HG03139 (cell line): ENCODE data around the gene TMEM63C.

Experiments used
- ATAC-seq: cut with Tn5 transposase; IDR thresholded peaks from one replicate; pipeline ENCODE4 v1.9.1; 2021; ENCODE audit not compliant: unreplicated experiment

TMEM63C gene

DNA sequence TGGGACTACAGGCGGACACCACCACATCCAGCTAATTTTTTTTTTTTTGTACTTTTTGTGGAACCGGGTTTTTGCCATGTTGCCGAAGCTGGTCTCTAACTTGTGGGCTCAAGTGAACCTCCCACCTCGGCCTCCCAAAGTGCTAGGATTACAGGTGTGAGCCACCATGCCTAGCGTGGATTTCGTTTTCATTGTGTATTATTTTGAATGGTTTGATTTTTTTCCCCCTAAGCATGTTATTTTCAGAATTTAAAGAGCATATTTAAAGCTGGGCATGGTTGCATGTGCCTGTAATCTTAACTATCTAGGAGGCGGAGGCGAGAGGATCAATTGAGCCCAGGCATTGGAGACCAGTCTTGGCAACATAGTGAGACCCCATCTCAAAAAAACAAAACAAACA, 13.1 kb downstream of the TMEM63C start:
- ATAC-seq: no peak

DNA sequence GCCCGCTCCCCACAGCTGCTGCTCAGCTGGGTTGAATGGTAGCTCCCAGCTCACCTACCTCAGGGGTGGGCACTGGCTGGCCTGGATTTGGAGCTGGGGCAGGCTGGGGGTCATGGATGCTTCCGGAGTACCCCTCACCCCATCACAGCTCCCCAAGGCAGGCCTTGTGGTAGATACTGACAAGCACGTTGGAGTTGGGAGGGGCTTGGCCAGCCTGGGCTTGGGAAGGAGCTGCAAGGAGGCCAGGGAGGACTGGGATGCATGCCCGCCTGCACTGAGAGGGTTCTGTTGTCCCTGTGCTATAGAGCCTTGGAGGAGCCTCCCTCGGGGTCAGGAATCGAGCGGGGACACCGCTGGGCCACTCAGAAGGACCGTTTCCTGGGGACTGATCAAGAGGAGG, 14.2 kb downstream of the TMEM63C start:
- no peak for ATAC-seq

DNA sequence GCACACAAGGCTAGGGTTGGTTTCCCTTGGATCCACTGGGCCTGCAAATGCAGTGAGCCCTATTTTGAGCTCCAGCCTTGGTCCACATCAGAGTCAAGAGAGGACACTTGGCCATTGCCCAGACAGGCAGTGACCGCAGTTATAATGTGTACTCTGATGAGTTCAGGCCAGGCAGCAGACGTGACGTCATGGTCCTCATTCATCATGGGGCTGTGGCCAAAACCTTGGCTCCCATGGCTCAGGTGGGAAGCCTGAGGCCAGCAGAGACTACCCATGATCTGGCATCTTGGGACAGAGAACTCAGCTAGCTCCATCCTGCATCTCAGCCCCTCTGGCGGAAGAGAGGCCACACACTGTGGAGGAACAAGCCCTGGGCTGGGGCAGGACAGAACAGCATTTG, 16.4 kb downstream of the TMEM63C start:
- no peak for ATAC-seq

DNA sequence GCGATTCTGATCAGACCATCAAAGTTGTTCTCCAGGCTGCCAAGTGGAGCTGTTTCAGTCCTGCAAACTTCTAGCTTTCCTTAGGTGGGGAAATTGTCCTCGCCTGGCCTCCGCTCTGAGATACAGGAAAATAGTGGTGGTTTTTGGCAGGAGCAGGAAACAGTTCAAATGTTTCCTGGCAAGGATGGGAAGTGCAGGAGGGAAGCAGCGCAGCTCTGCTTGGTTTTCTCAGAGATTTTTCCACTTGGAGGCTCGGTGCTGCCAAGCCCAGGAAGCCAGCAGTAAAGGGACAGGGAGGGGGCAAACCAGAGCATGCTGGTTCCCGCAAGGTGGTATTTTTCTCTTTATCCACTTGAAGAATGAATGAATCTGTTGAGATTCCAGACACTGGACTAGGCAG, 17.0 kb downstream of the TMEM63C start:
- ATAC-seq: no peak

DNA sequence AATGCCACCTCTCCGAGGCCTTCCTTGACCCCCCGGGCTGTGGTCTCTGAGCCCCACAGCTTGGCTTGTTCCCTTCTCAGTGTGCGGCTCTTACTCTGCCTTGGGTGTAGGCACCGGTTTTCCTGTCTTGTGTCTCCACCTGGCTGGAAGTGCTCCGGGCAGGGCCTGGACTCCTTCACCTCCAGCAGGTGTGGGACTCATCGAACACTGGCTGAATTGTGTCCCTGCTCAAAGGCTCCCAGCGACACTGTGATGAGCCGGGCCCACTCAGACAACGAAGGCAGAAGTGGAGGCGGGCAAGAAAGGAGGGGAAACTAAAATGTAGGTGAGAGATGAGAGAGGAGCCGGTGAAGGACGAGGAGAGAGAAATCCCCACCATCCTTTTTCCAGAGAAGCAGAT, 18.0 kb downstream of the TMEM63C start:
- no peak for ATAC-seq

DNA sequence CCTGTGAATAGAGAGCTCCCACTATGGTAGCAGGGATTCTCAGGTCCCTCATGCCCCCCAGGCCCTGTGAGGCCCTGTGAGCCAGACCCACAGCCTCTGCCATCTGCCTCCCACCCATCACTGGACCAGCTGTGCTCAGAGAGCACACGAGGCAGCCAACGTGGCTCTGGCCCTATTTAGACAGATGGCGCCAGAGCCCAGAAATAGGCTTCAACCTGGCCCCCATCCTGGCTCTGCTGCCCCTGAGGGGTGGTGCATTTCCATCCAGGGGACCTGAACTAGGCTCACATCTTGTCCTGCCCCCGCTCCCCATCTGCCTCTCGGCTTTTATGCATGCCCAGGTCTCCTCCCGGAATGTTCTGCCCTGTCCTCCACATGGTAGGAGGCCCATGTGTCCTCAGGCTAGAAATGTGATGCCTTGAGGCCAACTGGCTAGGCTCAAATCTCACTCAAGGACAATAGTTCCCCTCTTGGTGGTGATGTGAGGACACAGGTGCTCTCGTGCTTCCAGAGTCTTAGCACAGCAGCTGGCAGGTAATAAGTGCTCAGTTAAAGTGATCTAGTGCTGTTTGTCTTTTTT, 18.9 kb downstream of the TMEM63C start:
- no peak for ATAC-seq

DNA sequence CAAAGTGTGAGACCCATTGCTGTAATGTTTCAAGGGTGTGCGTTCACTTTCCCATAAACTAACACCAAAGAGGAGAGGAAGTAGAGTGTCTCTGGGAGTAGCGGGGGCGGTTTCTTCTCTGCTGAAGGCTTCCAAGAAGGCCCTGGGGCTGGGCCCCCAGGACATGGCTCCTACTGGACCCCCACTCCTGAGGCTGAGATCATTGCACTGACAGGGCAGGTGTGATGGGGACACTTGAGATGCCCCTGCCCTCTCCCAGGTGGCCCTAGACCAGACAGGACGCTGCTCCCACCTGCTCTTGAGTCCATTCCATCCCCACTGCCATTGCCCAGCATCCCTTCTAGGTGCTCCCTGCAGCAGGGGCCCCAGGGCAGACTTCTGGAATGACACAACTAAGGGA, 20.1 kb downstream of the TMEM63C start:
- ATAC-seq: no peak

DNA sequence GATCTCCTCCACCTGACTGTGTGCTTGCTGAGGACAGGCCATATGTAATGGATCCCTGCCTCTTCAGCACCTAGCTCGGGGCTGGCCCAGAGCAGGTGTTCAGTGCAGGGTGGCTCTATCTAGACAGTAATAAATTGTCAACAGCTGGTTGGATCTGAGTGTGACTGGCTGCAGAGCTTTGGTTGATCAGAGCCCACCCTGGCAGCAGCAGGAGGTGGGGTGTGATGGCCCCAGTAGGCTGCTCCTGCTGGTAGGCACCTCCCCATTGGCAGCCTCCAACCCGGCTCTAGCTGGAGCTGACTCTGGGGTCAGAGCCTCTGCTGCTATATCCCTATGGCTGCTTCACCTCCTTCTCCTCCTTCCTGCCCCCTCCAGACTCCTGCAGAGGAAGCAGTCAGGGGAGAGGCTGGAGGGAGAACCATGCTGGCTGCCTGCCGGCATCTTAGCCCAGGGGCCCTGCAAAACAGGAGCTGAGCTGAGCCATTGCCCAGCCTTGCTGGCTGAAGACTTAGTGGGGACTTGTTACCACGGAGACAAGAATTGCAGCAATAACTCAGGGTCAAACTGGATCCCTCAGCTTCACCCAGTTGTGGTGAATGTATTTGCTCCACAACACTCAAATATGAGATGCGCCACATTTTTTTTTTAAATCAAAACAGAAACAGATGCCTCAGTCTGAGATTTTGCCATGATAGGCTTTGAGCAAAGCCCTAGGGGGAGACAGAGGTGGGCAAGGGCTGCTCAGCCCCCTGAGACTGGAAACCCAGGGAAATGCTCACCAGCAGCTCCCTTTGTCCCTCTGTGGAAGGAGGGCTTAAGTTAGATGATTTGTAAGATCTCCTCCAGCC, 22.2 kb downstream of the TMEM63C start:
- no peak for ATAC-seq

DNA sequence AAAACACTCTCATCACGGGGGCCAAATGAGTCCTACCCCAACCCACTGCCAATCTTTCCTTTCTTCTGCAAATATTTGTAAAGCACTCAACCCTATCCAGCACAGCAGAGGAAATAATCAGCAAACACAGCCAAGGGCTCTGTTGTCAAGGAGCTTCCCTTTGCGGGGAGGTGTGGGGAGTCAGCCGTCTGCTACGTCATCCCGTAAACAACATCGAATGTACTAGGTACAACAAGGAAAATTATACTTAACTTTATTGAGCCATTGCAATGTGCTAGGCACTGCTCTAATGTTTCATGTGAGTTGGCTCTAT, 22.8 kb downstream of the TMEM63C start:
- ATAC-seq: no peak

DNA sequence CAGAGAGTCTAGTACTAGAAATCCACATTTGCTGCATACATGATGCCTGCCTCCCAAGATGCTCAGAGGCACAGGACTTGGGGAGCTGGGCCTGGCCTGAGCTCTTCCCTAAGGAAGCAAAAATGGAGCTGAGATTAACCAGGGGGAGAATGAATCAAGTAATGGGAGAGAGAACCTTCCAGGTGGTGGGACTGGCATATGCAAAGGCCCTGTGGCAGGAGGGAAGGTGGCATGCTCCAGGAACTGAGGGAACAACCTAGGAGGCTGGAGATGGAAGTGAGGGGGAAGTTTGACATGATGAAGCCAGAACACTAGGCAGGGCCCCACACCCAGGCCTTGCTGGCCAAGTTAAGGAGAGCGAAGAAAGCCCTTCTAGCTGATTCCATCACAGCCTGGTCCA, 23.3 kb downstream of the TMEM63C start:
- no peak for ATAC-seq

DNA sequence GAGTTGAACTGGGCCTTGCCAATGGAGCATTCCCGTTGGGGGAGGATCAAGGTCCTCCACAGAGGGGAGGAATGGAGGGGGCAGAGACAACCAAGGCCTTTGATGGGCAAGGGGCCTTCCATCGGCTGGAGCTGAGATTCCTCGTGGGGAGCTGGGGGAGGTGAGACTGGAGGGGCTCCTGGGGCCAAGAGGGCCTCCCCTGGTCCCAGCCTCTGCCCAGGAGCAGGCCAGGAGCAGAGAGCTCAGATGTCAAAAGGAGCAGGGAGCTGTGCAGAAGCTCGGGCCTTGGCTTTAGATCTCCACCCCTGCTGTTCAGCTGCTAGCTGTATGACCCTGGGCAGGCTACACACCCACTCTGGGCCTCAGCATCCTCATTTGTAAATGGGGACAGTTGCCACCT, 24.0 kb downstream of the TMEM63C start:
- ATAC-seq: no peak

DNA sequence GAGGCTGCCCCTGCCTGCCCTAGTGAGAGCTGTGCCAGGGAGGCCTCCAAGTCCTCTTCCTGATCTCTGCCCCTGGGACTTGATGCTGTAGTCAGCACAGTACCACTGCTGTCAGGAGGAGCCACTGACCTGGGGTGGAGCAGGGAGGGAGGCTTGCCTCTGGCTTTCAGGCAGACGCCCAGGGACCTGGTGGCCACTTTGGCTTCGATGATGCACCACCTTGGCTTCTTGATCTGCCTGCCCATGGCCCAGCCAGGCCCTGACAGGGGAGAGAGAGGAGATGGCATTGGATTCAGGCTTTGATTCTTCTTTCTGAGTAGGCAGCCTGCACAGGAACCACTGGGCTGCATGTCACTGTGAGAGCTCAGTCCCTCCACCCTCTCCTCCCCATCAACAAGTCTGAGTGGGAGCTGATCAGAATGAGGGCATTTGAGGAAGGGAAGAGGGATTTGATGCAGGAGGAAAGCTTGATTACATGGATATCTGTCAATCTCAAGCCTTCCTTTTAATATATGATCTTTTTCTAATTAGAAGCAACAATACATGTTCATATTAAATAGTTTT, 24.7 kb downstream of the TMEM63C start:
- no peak for ATAC-seq

DNA sequence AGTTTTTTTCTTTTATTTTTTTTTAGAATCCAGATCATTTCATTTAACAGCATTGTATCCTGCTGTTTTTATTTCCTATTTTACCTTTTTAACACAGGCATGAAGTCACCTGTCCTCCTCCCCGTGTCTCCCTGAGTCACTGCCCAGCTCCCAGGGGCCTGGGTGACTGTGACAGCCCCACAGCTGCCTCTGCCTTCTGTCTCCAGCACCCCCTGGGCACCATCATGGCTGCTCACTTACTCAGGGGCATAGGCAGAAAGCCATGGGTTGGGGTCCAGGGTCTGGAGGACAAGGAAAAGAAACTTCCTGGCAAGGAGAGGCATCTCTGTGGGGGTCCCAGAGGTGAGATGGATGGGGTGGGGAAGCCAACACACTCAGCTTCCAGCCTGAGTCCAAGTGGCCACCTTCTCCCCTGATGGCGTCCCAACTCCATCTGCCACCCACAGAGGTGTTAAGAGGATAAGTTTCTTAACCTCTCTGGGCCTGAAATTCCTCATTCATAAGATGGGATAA, 25.3 kb downstream of the TMEM63C start:
- no peak for ATAC-seq

DNA sequence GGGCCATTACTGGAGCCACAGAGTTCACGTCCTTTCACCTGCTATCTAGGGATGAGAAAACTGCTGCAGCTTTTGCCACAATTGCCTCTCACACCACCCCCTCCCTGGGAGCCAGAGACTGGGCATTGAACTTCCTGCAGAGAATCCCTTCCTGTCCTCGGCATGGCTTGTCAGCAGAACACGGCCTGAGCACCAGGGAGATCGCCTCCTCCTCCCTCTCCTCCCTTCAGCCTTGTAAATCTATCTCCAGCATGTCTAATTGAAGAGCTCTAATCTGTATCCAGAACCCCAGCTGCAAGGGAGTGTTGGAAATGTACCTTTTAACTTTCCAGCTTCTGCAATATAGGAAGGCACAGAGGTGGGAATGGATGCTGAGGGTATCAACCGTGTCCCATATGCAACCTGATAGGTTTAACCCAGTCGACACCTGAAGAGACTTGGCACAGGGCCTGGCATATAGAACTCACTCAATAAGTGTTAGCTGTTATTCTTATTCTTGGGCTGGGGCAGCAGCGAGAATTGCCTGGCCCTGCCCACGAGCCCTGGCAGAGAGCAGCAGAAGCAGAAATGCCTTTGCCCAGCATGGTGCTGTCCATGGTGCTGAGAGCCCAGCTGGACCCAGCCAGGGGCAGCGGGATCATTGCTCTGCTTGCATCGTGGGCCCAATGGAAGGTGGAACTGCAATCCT, 26.8 kb downstream of the TMEM63C start:
- no peak for ATAC-seq

DNA sequence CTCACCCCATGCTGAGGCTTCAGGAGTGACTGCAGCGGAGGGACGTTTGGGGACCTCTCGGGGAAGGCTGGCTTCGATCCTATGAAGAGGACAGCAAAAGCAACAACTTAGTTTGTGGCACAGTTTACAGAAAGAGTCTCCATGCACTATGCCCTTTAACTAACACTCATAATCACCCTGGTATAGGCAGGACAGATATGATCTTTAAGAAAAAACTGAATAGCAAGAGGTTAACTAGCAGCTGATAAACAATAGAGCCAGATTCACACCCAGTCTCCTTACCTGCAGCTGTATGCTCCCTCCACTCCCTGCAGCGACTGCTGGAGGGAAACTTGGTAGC, 27.4 kb downstream of the TMEM63C start:
- no peak for ATAC-seq

DNA sequence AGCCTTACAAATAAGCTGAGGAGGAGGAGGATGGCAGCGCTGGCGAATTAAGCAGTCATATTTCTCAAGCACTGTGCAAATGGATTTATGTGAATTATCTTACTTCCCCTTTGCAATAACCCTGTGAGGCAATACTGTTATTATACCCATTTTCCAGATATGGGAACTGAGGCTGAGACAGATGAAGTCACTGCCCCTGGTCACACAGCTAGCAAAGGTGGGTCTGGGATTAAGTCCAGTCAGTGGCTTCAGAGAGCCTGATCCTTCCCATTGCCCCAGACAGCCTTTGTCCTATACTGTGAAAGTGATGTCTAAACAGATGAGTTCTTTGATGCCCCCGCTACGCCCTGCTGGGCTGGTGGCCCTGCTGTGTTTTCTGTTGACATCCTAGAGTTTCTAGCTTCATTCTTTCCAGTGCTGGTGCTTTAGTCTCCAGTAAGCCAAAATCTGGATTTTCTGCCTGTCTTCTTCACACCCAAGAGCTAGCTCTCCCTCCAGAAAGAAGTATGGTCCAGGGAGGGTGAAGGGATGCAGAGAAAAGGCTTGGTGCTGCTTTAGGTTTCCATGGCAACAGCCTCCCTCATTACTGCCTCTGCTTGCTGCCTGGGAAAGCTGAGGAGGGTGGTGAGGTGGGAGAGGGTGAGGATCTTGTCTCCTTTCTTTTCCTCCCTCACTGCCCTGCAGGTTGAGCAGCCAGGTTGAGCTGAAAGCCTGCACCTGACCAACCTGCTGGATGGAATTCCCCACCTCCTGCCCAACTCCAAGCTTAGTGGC, 30.7 kb downstream of the TMEM63C start:
- no peak for ATAC-seq

DNA sequence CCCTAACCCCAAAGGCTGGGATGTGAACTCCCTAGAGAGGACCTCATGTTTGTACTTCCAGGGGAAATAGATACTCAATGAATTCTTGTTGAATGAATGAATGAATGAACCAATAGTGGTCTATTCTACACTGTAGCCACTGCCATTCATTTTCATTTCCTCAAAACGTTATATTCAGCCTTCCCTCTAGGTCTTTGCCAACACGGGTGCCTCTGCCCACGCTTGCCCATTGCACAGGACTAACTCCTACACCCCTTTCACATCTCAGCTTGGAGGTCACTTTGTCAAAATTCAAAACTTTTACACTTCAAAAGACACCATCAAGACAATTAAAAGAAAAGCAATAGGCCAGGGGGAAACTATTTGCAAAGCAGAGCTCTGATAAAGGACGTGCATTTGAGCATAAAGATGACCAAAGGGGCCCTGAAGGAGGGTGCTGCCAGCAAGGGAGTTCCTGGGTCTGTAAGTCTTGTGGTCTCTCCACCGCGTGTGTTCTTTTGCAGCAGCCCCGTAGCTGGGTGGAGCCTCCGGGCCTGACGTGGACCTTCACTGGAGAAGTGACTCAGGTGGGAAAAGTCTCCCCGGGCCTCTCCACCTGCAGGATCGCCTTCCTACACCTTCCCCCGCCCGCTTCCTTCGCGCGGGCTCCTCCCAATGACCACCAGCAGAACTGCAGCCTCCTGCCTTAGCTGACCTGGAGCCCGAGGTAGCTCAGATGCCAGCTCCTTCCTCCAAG, 31.5 kb downstream of the TMEM63C start:
- ATAC-seq: peak; percentile 77

DNA sequence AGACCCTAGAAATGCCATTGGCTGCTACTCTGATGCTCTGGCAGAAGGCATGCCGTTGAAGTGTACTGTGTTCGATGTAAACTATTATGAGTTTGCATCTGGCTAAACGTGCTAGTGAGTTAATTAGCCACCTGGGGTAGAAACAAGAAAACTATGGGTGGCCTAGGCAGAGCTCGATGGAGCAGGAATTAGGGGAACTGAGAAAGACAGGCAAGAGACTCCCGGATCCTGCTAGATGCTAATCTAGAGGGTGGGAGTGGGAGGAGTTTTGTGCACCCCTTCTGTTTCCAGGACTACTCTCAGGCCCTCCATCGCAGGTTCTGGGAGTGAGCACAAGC, 32.0 kb downstream of the TMEM63C start:
- ATAC-seq: no peak

DNA sequence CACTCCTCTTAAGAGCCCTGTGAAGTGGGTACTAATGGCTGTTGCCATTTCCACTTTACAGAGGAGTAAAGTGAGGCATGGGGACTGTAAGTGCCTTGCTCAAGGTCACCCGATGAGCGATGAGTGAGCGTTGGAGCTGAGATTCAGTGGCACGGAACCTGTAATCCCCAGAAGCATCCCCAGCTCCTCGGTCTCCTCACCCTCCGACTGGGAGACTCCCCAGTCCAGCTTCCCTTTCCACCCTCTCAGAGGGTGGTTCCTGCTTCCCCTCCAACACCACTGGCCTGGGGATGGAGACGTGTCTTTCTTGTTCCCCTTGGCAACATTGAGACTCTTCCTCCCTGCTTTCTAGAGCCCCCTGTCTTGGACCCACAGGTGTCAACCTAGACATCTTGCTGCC, 32.6 kb downstream of the TMEM63C start:
- no peak for ATAC-seq

DNA sequence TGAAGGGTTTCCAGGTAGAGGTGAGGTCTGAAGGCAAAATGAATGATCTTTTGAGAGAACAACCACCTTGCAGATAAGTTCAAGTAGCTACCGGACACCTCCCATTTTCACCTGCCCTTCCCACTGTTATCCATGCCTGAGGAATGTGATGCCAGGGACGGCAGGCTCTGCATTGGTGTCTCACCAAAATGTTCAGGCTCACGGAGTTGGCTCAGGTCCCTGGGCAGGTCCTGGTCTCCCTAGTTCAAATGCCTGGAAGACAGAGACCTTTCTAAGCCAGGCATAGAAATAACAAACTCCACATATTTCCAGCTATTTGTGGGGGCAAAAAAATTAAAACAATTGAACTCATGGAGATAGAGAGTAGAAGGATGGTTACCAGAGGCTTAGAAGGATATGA, 36.0 kb downstream of the TMEM63C start:
- ATAC-seq: no peak

DNA sequence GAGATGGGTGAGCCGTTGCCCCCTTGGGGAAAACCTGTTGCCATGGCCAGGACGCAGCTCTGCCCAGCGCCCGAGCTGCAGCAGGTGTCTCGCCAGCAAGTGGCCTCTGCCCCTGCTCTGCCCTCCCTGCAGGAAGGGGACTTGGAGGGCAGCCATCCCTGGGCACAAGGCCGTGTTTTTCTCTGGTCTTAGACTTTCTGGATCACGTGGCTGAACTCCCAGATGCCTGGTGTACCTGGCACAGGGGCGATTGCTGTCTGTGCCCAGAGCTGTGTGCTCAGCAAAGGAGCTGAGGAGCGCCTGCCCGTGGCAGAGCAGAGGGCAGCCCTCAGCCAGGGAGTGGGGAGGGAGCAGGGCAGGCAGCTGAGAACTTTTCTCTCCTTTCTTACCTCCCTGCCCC, 38.0 kb downstream of the TMEM63C start:
- no peak for ATAC-seq
